Keratinocyte (primary cell): ENCODE data around the gene MYO1D. TPM values are rescaled to one million over a fixed set of nuclear protein-coding genes. Genes with fewer than 3 reads are reported as not detected.

Experiments
- DNase-seq: peaks from one replicate; pipeline ENCODE4 v3.0.0-alpha.2; 2011; ENCODE audit warnings: low read depth, missing footprints, low spot score
- FAIRE-seq: peaks from 2 replicates; lab custom pipeline; 2011; peaks lifted over from hg19 to GRCh38; lab: Jason Lieb, UNC
- H2AFZ ChIP-seq: 2 replicates; pipeline ENCODE4 v1.6.0; 2012; ENCODE audit warnings: low read length, control low read depth, inconsistent platforms; ENCODE audit not compliant: control insufficient read depth
- H3K27ac ChIP-seq: 2 replicates; pipeline ENCODE4 v1.5.1; 2011; ENCODE audit warnings: low read length; ENCODE audit not compliant: control insufficient read depth, insufficient read depth
- H3K27me3 ChIP-seq: 3 replicates; pipeline ENCODE4 v1.6.0; 2011; ENCODE audit warnings: low read length; ENCODE audit not compliant: control insufficient read depth, insufficient read depth; ENCODE audit errors: extremely low read depth
- H3K36me3 ChIP-seq, 2 experiments: 2 replicates in 1 of 2; 3 replicates in 1 of 2; pipeline ENCODE4 v1.5.1; 2011; ENCODE audit warnings: low read length in 2 of 2, mild to moderate bottlenecking in 1 of 2; ENCODE audit not compliant: control insufficient read depth in 2 of 2, insufficient read depth in 2 of 2; ENCODE audit errors: extremely low read depth in 1 of 2
- H3K4me1 ChIP-seq: 3 replicates; pipeline ENCODE4 v1.5.1; 2011; ENCODE audit warnings: low read length; ENCODE audit not compliant: control insufficient read depth, insufficient read depth; ENCODE audit errors: extremely low read depth
- H3K4me2 ChIP-seq: 3 replicates; pipeline ENCODE4 v1.6.0; 2011; ENCODE audit warnings: low read depth, low read length; ENCODE audit not compliant: control insufficient read depth, insufficient read depth; ENCODE audit errors: extremely low read depth
- H3K4me3 ChIP-seq, 3 experiments: fragments of 200-600 bp in 1 of 3; sonication (generic) in 1 of 3; 2 replicates in 2 of 3; 3 replicates in 1 of 3; pipeline ENCODE4 v1.5.1; 2011 to 2016; ENCODE audit warnings: low read length in 3 of 3, mild to moderate bottlenecking in 3 of 3, control low read depth in 2 of 3, inconsistent platforms in 1 of 3, low read depth in 1 of 3, mixed read lengths in 1 of 3, mixed run types in 1 of 3, moderate library complexity in 1 of 3; ENCODE audit not compliant: control insufficient read depth in 2 of 3, insufficient read depth in 2 of 3; ENCODE audit errors: extremely low read depth in 1 of 3
- H3K79me2 ChIP-seq: 2 replicates; pipeline ENCODE4 v1.6.0; 2012; ENCODE audit warnings: low read length; ENCODE audit not compliant: control insufficient read depth, insufficient read depth
- H3K9ac ChIP-seq: 3 replicates; pipeline ENCODE4 v1.6.0; 2011; ENCODE audit warnings: low read length; ENCODE audit not compliant: control insufficient read depth, insufficient read depth; ENCODE audit errors: extremely low read depth
- H3K9me1 ChIP-seq: 3 replicates; pipeline ENCODE4 v1.6.0; 2011; ENCODE audit warnings: low read length; ENCODE audit not compliant: control insufficient read depth, insufficient read depth; ENCODE audit errors: extremely low read depth
- H3K9me3 ChIP-seq: 2 replicates; pipeline ENCODE4 v1.5.1; 2012; ENCODE audit warnings: low read depth, low read length; ENCODE audit not compliant: control insufficient read depth
- H4K20me1 ChIP-seq: 3 replicates; pipeline ENCODE4 v1.6.0; 2011; ENCODE audit warnings: low read length; ENCODE audit not compliant: control insufficient read depth, insufficient read depth; ENCODE audit errors: extremely low read depth
- CTCF ChIP-seq, 3 experiments: IDR thresholded peaks in 1 of 3; conservative IDR thresholded peaks in 1 of 3; optimal IDR thresholded peaks in 1 of 3; 2 replicates in 2 of 3; 3 replicates in 1 of 3; pipeline versions ENCODE3 to v1.5.1; 2011; ENCODE audit warnings: low read length in 3 of 3, mild to moderate bottlenecking in 3 of 3, moderate library complexity in 2 of 3, control low read depth in 1 of 3, inconsistent platforms in 1 of 3; ENCODE audit not compliant: insufficient read depth in 2 of 3; ENCODE audit errors: extremely low read depth in 1 of 3
- EZH2 ChIP-seq: IDR thresholded peaks from one replicate; pipeline ENCODE4 v1.6.1; 2012; ENCODE audit warnings: inconsistent platforms, mild to moderate bottlenecking, low read length, moderate library complexity
- dilution Hi-C: fragments of 300-500 bp; cut with MboI; formaldehyde crosslinking; loops from one replicate; pipeline ENCODE4 v1.7.0; 2020; ENCODE audit warnings: low sequenced_read_pairs; ENCODE audit not compliant: extremely low pct_ligation_motif_present
- polyA plus RNA-seq, 5 experiments: library from polyadenylated mRNA; depleted of rRNA in 3 of 5; stranded (reverse) in 3 of 5; stranded (forward) in 1 of 5; unstranded in 1 of 5; fragments of >200 nt; gene quantifications; 1 replicate in 1 of 5; 2 replicates in 3 of 5; 3 replicates in 1 of 5; pipeline versions ENCODE4 v1.2.1 to v1.2.3, GENCODE V29; 2011 to 2012; ENCODE audit warnings: missing spikeins in 2 of 5, low read depth in 1 of 5, low replicate concordance in 1 of 5

MYO1D gene
- polyA plus RNA-seq, 1 donor (not counting 4 experiments of a cell fraction or from before 2014, with no cell fraction given), result 33.7 TPM

GRCh38 chr17:32882734-32883133, 5.8 kb upstream of the MYO1D start:
- no peak overlapping the region for H3K4me2 ChIP-seq

GRCh38 chr17:32882029-32882428, 5.1 kb upstream of the MYO1D start:
- dilution Hi-C loops, result no loop called here
- DNase-seq (no peak), FAIRE-seq (no peak)
- no peak overlapping the region for H3K4me3 ChIP-seq
- TF ChIP-seq EZH2 (no peak), CTCF (optimal IDR thresholded peaks at IDR 0.05 in 1 of 3, IDR thresholded peaks at IDR 0.05 in 1 of 3, conservative IDR thresholded peaks at IDR 0.05 in 1 of 3; ENCODE audit: extremely low read depth in 1 of 3, insufficient read depth in 2 of 3, low read length in 3 of 3) (no peak)
- no peaks in the 10 kb centered on the region for H3K36me3 ChIP-seq
- peaks cover 8% of the 10 kb centered on the region for H3K4me1 ChIP-seq
- no peaks in the 10 kb centered on the region for H3K9me1 ChIP-seq
- H3K9ac ChIP-seq, result no peak overlapping the region
- no peaks in the 10 kb centered on the region for H3K79me2 ChIP-seq
- H3K27me3 ChIP-seq, result no peaks in the 10 kb centered on the region
- no peak overlapping the region for H3K4me2 ChIP-seq
- H3K27ac ChIP-seq, result no peak overlapping the region
- H2AFZ ChIP-seq, result no peak overlapping the region
- H3K9me3 ChIP-seq, result no peaks in the 10 kb centered on the region
- no peaks in the 10 kb centered on the region for H4K20me1 ChIP-seq

More at GRCh38 chr17:32882734-32883133, 5.8 kb upstream of the MYO1D start:
- Histone ChIP-seq H3K36me3 (no peaks in the 10 kb centered on the region), H3K27me3 (no peaks in the 10 kb centered on the region), H3K27ac (no peak overlapping the region), H4K20me1 (no peaks in the 10 kb centered on the region), H3K79me2 (no peaks in the 10 kb centered on the region), H3K9me1 (no peaks in the 10 kb centered on the region), H2AFZ (no peak overlapping the region), H3K9me3 (no peaks in the 10 kb centered on the region), H3K9ac (no peak overlapping the region), H3K4me1 (peaks cover 3% of the 10 kb centered on the region), H3K4me3 (no peak overlapping the region)
- FAIRE-seq (no peak), DNase-seq (no peak)
- TF ChIP-seq EZH2, result no peak
- no peak for TF ChIP-seq CTCF (optimal IDR thresholded peaks at IDR 0.05 in 1 of 3, IDR thresholded peaks at IDR 0.05 in 1 of 3, conservative IDR thresholded peaks at IDR 0.05 in 1 of 3; ENCODE audit: extremely low read depth in 1 of 3, insufficient read depth in 2 of 3, low read length in 3 of 3)
- dilution Hi-C loops, result no loop called here
